ENCODE measurements around the gene COG1. TPM values are rescaled to one million over a fixed set of nuclear protein-coding genes. Genes with fewer than 3 reads are reported as not detected.

Gene COG1
- total and polyA plus RNA-seq, 2 of the 8 experiments (the other 6 are each of a cell fraction or from before 2014, with no cell fraction given) = 11.0 to 19.5 TPM

DNA sequence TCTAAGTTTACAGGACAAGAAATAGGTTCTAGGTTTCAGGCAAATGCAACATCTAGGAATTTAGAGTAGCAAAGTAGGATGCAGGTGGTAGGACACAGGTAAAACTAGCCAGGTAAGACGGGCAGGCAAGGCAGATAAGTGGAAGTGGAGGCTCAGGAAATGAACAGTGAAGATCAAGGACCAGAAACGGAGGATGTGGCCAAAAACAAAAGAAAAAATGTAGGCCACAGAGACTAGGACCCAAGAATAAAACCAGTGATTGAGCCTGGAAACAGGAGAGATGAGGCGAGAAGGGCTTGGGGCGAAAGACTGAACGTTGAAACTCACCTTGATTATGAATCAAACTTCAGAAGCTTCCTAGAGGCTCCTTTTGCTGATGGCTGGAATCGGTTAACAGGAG, 44.9 kb downstream of the COG1 start (continued):
- TF ChIP-seq, protein P1, sequence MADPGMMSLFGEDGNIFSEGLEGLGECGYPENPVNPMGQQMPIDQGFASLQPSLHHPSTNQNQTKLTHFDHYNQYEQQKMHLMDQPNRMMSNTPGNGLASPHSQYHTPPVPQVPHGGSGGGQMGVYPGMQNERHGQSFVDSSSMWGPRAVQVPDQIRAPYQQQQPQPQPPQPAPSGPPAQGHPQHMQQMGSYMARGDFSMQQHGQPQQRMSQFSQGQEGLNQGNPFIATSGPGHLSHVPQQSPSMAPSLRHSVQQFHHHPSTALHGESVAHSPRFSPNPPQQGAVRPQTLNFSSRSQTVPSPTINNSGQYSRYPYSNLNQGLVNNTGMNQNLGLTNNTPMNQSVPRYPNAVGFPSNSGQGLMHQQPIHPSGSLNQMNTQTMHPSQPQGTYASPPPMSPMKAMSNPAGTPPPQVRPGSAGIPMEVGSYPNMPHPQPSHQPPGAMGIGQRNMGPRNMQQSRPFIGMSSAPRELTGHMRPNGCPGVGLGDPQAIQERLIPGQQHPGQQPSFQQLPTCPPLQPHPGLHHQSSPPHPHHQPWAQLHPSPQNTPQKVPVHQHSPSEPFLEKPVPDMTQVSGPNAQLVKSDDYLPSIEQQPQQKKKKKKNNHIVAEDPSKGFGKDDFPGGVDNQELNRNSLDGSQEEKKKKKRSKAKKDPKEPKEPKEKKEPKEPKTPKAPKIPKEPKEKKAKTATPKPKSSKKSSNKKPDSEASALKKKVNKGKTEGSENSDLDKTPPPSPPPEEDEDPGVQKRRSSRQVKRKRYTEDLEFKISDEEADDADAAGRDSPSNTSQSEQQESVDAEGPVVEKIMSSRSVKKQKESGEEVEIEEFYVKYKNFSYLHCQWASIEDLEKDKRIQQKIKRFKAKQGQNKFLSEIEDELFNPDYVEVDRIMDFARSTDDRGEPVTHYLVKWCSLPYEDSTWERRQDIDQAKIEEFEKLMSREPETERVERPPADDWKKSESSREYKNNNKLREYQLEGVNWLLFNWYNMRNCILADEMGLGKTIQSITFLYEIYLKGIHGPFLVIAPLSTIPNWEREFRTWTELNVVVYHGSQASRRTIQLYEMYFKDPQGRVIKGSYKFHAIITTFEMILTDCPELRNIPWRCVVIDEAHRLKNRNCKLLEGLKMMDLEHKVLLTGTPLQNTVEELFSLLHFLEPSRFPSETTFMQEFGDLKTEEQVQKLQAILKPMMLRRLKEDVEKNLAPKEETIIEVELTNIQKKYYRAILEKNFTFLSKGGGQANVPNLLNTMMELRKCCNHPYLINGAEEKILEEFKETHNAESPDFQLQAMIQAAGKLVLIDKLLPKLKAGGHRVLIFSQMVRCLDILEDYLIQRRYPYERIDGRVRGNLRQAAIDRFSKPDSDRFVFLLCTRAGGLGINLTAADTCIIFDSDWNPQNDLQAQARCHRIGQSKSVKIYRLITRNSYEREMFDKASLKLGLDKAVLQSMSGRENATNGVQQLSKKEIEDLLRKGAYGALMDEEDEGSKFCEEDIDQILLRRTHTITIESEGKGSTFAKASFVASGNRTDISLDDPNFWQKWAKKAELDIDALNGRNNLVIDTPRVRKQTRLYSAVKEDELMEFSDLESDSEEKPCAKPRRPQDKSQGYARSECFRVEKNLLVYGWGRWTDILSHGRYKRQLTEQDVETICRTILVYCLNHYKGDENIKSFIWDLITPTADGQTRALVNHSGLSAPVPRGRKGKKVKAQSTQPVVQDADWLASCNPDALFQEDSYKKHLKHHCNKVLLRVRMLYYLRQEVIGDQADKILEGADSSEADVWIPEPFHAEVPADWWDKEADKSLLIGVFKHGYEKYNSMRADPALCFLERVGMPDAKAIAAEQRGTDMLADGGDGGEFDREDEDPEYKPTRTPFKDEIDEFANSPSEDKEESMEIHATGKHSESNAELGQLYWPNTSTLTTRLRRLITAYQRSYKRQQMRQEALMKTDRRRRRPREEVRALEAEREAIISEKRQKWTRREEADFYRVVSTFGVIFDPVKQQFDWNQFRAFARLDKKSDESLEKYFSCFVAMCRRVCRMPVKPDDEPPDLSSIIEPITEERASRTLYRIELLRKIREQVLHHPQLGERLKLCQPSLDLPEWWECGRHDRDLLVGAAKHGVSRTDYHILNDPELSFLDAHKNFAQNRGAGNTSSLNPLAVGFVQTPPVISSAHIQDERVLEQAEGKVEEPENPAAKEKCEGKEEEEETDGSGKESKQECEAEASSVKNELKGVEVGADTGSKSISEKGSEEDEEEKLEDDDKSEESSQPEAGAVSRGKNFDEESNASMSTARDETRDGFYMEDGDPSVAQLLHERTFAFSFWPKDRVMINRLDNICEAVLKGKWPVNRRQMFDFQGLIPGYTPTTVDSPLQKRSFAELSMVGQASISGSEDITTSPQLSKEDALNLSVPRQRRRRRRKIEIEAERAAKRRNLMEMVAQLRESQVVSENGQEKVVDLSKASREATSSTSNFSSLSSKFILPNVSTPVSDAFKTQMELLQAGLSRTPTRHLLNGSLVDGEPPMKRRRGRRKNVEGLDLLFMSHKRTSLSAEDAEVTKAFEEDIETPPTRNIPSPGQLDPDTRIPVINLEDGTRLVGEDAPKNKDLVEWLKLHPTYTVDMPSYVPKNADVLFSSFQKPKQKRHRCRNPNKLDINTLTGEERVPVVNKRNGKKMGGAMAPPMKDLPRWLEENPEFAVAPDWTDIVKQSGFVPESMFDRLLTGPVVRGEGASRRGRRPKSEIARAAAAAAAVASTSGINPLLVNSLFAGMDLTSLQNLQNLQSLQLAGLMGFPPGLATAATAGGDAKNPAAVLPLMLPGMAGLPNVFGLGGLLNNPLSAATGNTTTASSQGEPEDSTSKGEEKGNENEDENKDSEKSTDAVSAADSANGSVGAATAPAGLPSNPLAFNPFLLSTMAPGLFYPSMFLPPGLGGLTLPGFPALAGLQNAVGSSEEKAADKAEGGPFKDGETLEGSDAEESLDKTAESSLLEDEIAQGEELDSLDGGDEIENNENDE (IDR thresholded peaks at IDR 0.05; ENCODE audit: insufficient replicate concordance, low read length) = no peak
- no peak for TF ChIP-seq BRCA1 (IDR thresholded peaks at IDR 0.05; ENCODE audit: low read depth, low read length)
- TF ChIP-seq TBP (IDR thresholded peaks at IDR 0.05; ENCODE audit: low read depth, low read length) = no peak
- no peak for TF ChIP-seq CBX8 (IDR thresholded peaks at IDR 0.05; ENCODE audit: borderline replicate concordance, low read depth, low read length)
- no peak for TF ChIP-seq ZNF274 (IDR thresholded peaks at IDR 0.05; ENCODE audit: borderline replicate concordance, extremely low read depth, low read length)
- TF ChIP-seq, protein P2, sequence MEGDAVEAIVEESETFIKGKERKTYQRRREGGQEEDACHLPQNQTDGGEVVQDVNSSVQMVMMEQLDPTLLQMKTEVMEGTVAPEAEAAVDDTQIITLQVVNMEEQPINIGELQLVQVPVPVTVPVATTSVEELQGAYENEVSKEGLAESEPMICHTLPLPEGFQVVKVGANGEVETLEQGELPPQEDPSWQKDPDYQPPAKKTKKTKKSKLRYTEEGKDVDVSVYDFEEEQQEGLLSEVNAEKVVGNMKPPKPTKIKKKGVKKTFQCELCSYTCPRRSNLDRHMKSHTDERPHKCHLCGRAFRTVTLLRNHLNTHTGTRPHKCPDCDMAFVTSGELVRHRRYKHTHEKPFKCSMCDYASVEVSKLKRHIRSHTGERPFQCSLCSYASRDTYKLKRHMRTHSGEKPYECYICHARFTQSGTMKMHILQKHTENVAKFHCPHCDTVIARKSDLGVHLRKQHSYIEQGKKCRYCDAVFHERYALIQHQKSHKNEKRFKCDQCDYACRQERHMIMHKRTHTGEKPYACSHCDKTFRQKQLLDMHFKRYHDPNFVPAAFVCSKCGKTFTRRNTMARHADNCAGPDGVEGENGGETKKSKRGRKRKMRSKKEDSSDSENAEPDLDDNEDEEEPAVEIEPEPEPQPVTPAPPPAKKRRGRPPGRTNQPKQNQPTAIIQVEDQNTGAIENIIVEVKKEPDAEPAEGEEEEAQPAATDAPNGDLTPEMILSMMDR (IDR thresholded peaks at IDR 0.05; ENCODE audit: control extremely low read depth in 1 of 3, insufficient read depth in 1 of 3, low read depth in 1 of 3, low read length in 3 of 3) = no peak
- no peak for TF ChIP-seq CHD1 (IDR thresholded peaks at IDR 0.05; ENCODE audit: low read depth, low read length)
- TF ChIP-seq CHD2 (IDR thresholded peaks at IDR 0.05; ENCODE audit: low read length) = no peak
